CD14-positive monocyte (primary cell): Measurements from ENCODE around the gene KIF5C. TPM values are rescaled to one million over a fixed set of nuclear protein-coding genes. Genes with fewer than 3 reads are reported as not detected.

ENCODE experiments used
- DNase-seq, 3 donors: peaks; one replicate each; pipeline ENCODE4 v3.0.0-alpha.2; 2011 to 2022
- H2AFZ ChIP-seq: 2 replicates; pipeline ENCODE4 v1.6.0; 2012; ENCODE audit warnings: mild to moderate bottlenecking, low read depth, low read length, inconsistent platforms; ENCODE audit not compliant: insufficient read depth, poor library complexity, severe bottlenecking
- H3K27ac ChIP-seq, 2 donors: 1 replicate in 1 of 2; 2 replicates in 1 of 2; pipeline ENCODE4 v1.5.1; 2012 to 2013; ENCODE audit warnings: low read length in 2 of 2, control low read depth in 1 of 2, inconsistent platforms in 1 of 2, low read depth in 1 of 2, mild to moderate bottlenecking in 1 of 2
- H3K27me3 ChIP-seq, 2 donors: one replicate each; pipeline versions ENCODE4 v1.6.0 to v1.6.1; 2011 to 2013; ENCODE audit warnings: low read length in 2 of 2; ENCODE audit not compliant: control insufficient read depth in 2 of 2, insufficient read depth in 2 of 2
- H3K36me3 ChIP-seq, 2 donors: replicated peaks in 1 of 2; 1 replicate in 1 of 2; 2 replicates in 1 of 2; pipeline versions ENCODE4 v1.5.1 to v1.6.1; 2012 to 2013; ENCODE audit warnings: low read length in 2 of 2, control low read depth in 1 of 2, inconsistent platforms in 1 of 2, mild to moderate bottlenecking in 1 of 2; ENCODE audit not compliant: insufficient read depth in 2 of 2, control insufficient read depth in 1 of 2
- H3K4me1 ChIP-seq, 2 donors: 1 replicate in 1 of 2; 2 replicates in 1 of 2; pipeline versions ENCODE4 v1.5.1 to v1.6.1; 2012 to 2013; ENCODE audit warnings: low read length in 2 of 2, control low read depth in 1 of 2, inconsistent platforms in 1 of 2, mild to moderate bottlenecking in 1 of 2, moderate library complexity in 1 of 2; ENCODE audit not compliant: insufficient read depth in 2 of 2, control insufficient read depth in 1 of 2
- H3K4me2 ChIP-seq: replicated peaks from 2 replicates; pipeline ENCODE3; 2012; ENCODE audit warnings: low read length, moderate library complexity, mild to moderate bottlenecking; ENCODE audit not compliant: poor library complexity, severe bottlenecking; ENCODE audit errors: extremely low read depth
- H3K4me3 ChIP-seq, 3 experiments: fragments of 200-600 bp in 1 of 3; sonication (generic) in 1 of 3; replicated peaks in 1 of 3; 1 replicate in 2 of 3; 2 replicates in 1 of 3; pipeline ENCODE4 v1.5.1; 2011 to 2013; ENCODE audit warnings: low read length in 3 of 3, mild to moderate bottlenecking in 3 of 3, control low read depth in 2 of 3, low read depth in 2 of 3, inconsistent platforms in 1 of 3, moderate library complexity in 1 of 3
- H3K79me2 ChIP-seq: 2 replicates; pipeline ENCODE4 v1.6.0; 2012; ENCODE audit warnings: mild to moderate bottlenecking, control low read depth, inconsistent platforms, low read length, moderate library complexity; ENCODE audit not compliant: insufficient read depth
- H3K9ac ChIP-seq: 2 replicates; pipeline ENCODE4 v1.6.0; 2017; ENCODE audit warnings: low read length, mild to moderate bottlenecking; ENCODE audit not compliant: insufficient read depth, poor library complexity, severe bottlenecking
- H3K9me3 ChIP-seq, 2 donors: replicated peaks in 1 of 2; 1 replicate in 1 of 2; 2 replicates in 1 of 2; pipeline versions ENCODE4 v1.5.1 to v1.6.1; 2012 to 2013; ENCODE audit warnings: low read length in 2 of 2, control low read depth in 1 of 2; ENCODE audit not compliant: control insufficient read depth in 1 of 2, insufficient read depth in 1 of 2
- H4K20me1 ChIP-seq: 2 replicates; pipeline ENCODE4 v1.6.0; 2012; ENCODE audit warnings: mild to moderate bottlenecking, low read length, control low read depth, moderate library complexity; ENCODE audit not compliant: insufficient read depth
- H3K27ac Mint-ChIP-seq, 7 donors: one replicate each; pipeline ENCODE4 v1.8.0; 2020; ENCODE audit warnings: mild to moderate bottlenecking in 7 of 7, mixed read lengths in 7 of 7, moderate library complexity in 6 of 7, inconsistent platforms in 2 of 7
- H3K27me3 Mint-ChIP-seq, 3 donors: one replicate each; pipeline ENCODE4 v1.8.0; 2021 to 2022; ENCODE audit warnings: low read depth in 3 of 3, mild to moderate bottlenecking in 3 of 3, mixed read lengths in 3 of 3, moderate library complexity in 3 of 3, inconsistent platforms in 1 of 3
- H3K36me3 Mint-ChIP-seq, 2 donors: one replicate each; pipeline ENCODE4 v1.8.0; 2020; ENCODE audit warnings: mixed read lengths in 2 of 2, inconsistent platforms in 1 of 2, mild to moderate bottlenecking in 1 of 2
- H3K4me1 Mint-ChIP-seq: one replicate; pipeline ENCODE4 v1.8.0; 2020; ENCODE audit warnings: mild to moderate bottlenecking, mixed read lengths
- H3K4me3 Mint-ChIP-seq, 2 donors: one replicate each; pipeline ENCODE4 v1.8.0; 2020; ENCODE audit warnings: mild to moderate bottlenecking in 2 of 2, mixed read lengths in 2 of 2, moderate library complexity in 1 of 2
- H3K9me3 Mint-ChIP-seq, 7 donors: one replicate each; pipeline ENCODE4 v1.8.0; 2020 to 2022; ENCODE audit warnings: mixed read lengths in 7 of 7, mild to moderate bottlenecking in 6 of 7, moderate library complexity in 6 of 7, inconsistent platforms in 2 of 7
- WGBS: methylation state at CpG from one replicate; pipeline ENCODE4 v1.1.5; 2013; ENCODE audit warnings: missing lambda C conversion rate; ENCODE audit not compliant: insufficient coverage; 5-methylcytosine and 5-hydroxymethylcytosine counted together
- intact Hi-C, 2 donors: fragments of 100-400 bp; cut with micrococcal nuclease; formaldehyde crosslinking; loops; one replicate each; pipeline versions ENCODE4 v1.15.0 to v1.15.1; 2023
- polyA plus RNA-seq, 3 donors: library from polyadenylated mRNA; depleted of rRNA in 1 of 3; unstranded in 2 of 3; stranded (reverse) in 1 of 3; fragments of 300-500 nt in 2 of 3; fragments of >200 nt in 1 of 3; fragmentation: Illumina TruSeq in 2 of 3; gene quantifications; 1 replicate in 2 of 3; 2 replicates in 1 of 3; pipeline ENCODE4 v1.2.3, GENCODE V29; 2012 to 2021
- TF ChIP-seq, protein P1 (sequence below): fragments of 200-600 bp; IDR thresholded peaks from one replicate; pipeline ENCODE4 v1.8.0; 2022; ENCODE audit warnings: antibody characterized with exemption, mild to moderate bottlenecking

KIF5C gene
- polyA plus RNA-seq, 3 donors = 0.04 TPM; not detected in 2

DNA sequence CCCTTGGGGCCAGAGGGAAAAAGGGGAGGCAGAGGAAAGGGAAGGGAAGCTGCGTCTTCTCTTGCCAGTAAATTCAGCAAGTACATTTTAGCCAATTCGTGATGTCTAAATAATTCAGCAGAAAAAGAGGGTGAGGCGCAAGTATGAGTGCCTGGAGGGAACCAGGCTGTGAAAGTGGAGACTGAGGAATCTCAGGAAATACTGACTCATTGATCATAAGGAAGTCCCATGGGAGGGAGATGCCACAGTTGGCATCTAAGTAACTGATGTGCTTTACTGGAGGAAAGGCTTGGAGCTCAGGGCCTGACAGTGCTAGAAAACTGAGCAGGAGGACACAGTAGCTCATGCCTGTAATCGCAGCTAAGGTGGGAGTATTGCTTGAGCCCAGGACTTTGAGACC is 31.1 kb downstream of the KIF5C start:
- intact Hi-C loops = no loop called here
- Histone ChIP-seq H3K9me3 (peaks cover 0 to 5% of the 10 kb centered on the region in 2 donors), H2AFZ (no peak overlapping the region), H3K9ac (no peak overlapping the region), H3K4me2 (no peak overlapping the region), H3K79me2 (no peaks in the 10 kb centered on the region), H4K20me1 (no peaks in the 10 kb centered on the region), H3K27ac (no peak overlapping the region), H3K4me1 (no peaks in the 10 kb centered on the region), H3K4me3 (no peak overlapping the region), H3K27me3 (no peaks in the 10 kb centered on the region), H3K36me3 (no peaks in the 10 kb centered on the region)
- peaks cover 0 to 6% (median 4%) of the 10 kb centered on the region in 3 donors for H3K27me3 Mint-ChIP-seq
- H3K27ac Mint-ChIP-seq = no peak overlapping the region
- TF ChIP-seq, protein P1, sequence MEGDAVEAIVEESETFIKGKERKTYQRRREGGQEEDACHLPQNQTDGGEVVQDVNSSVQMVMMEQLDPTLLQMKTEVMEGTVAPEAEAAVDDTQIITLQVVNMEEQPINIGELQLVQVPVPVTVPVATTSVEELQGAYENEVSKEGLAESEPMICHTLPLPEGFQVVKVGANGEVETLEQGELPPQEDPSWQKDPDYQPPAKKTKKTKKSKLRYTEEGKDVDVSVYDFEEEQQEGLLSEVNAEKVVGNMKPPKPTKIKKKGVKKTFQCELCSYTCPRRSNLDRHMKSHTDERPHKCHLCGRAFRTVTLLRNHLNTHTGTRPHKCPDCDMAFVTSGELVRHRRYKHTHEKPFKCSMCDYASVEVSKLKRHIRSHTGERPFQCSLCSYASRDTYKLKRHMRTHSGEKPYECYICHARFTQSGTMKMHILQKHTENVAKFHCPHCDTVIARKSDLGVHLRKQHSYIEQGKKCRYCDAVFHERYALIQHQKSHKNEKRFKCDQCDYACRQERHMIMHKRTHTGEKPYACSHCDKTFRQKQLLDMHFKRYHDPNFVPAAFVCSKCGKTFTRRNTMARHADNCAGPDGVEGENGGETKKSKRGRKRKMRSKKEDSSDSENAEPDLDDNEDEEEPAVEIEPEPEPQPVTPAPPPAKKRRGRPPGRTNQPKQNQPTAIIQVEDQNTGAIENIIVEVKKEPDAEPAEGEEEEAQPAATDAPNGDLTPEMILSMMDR = no peak
- H3K36me3 Mint-ChIP-seq = no peaks in the 10 kb centered on the region
- no peak overlapping the region for H3K4me3 Mint-ChIP-seq
- WGBS = 94% methylated on average over 3 of the region's 4 CpGs
- DNase-seq = no peak
- no peaks in the 10 kb centered on the region for H3K4me1 Mint-ChIP-seq
- H3K9me3 Mint-ChIP-seq = peaks cover 0 to 6% (median 2%) of the 10 kb centered on the region in 7 donors

DNA sequence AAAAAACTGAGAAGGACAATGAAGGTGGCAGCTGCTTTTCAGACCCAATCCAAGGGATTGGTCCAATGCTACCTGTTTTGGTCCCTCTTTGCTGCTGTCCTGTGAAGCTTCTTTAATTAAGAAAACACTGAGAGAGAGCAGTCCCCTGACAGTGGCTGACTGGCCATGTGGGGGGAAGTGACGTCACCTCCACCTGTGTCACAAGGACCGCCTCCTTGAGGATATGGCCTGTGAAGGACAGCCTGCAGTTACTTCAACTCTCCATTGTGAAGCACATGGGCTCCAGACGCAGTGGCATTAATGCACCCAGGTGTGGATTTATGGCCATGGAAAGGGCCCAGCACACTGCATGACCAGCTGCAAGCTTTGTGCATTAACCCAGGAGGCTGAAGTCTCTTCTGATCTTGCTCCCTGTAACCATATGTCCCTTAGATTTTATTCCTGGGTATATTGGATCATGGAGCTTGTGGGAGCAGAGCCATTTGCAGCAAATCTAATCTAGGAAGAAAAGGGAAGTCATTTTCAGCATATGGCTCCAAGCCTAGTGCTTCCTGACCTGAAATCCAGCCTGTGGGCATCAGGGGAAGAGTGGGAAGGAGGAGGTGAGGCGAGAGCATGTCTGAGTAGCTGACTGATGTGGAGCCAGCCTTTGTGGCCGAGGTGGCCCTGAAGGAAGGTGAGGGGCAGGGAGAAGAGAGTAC is 32.2 kb downstream of the KIF5C start:
- H3K9ac ChIP-seq = no peak overlapping the region
- H3K79me2 ChIP-seq = no peaks in the 10 kb centered on the region
- no peak overlapping the region for H2AFZ ChIP-seq
- WGBS = 96% methylated on average over 5 of the region's 5 CpGs
- intact Hi-C loops = no loop called here
- H3K27ac ChIP-seq = no peak overlapping the region
- no peak overlapping the region for H3K4me3 ChIP-seq
- no peak overlapping the region for H3K4me3 Mint-ChIP-seq
- no peaks in the 10 kb centered on the region for H3K4me1 Mint-ChIP-seq
- TF ChIP-seq, protein P1 = no peak
- H4K20me1 ChIP-seq = no peaks in the 10 kb centered on the region
- H3K4me1 ChIP-seq = no peaks in the 10 kb centered on the region
- peaks cover 0 to 4% (median 4%) of the 10 kb centered on the region in 3 donors for H3K27me3 Mint-ChIP-seq
- no peak overlapping the region for H3K27ac Mint-ChIP-seq
- H3K9me3 ChIP-seq = peaks cover 0 to 5% of the 10 kb centered on the region in 2 donors
- no peak overlapping the region for H3K4me2 ChIP-seq
- DNase-seq = no peak
- H3K9me3 Mint-ChIP-seq = peaks cover 0 to 6% (median 2%) of the 10 kb centered on the region in 7 donors
- no peaks in the 10 kb centered on the region for H3K27me3 ChIP-seq
- H3K36me3 Mint-ChIP-seq = no peaks in the 10 kb centered on the region
- H3K36me3 ChIP-seq = no peaks in the 10 kb centered on the region
